GM12872 (cell line): ENCODE results near the gene JARID2.

ENCODE experiments used
- TF ChIP-seq, protein P1 (sequence below): IDR thresholded peaks from 3 replicates; pipeline ENCODE4 v1.5.1; 2011; ENCODE audit warnings: low read depth, mild to moderate bottlenecking, low read length, moderate library complexity; ENCODE audit not compliant: insufficient read depth

The JARID2 gene

DNA sequence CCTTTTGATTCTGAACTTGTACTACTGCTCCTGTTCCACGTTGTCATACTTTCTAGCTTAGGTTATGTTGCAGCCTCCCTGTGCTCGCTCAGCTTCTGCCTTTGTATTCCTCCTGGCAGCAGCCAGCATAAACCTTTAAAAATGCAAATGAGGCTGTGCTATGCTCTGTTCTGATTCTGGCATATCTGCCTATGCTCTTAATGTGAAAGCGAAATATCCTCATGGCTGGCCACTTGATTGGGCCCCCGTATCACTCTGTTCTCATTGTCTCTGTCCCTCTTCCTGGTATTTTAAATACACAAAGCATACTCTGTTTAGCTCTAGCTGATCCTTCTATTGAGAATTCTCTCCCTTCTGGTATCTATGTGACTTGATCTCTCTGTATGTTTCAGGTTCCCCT is 139.0 kb downstream of the JARID2 start:
- TF ChIP-seq, protein P1, sequence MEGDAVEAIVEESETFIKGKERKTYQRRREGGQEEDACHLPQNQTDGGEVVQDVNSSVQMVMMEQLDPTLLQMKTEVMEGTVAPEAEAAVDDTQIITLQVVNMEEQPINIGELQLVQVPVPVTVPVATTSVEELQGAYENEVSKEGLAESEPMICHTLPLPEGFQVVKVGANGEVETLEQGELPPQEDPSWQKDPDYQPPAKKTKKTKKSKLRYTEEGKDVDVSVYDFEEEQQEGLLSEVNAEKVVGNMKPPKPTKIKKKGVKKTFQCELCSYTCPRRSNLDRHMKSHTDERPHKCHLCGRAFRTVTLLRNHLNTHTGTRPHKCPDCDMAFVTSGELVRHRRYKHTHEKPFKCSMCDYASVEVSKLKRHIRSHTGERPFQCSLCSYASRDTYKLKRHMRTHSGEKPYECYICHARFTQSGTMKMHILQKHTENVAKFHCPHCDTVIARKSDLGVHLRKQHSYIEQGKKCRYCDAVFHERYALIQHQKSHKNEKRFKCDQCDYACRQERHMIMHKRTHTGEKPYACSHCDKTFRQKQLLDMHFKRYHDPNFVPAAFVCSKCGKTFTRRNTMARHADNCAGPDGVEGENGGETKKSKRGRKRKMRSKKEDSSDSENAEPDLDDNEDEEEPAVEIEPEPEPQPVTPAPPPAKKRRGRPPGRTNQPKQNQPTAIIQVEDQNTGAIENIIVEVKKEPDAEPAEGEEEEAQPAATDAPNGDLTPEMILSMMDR, result no peak

- TF ChIP-seq, protein P1, result no peak
Observed at GRCh38 chr6:15385521-15385920, 139.7 kb downstream of the JARID2 start.

GRCh38 chr6:15386110-15386755 is 140.4 kb downstream of the JARID2 start:
- TF ChIP-seq, protein P1, result no peak

- TF ChIP-seq, protein P1, result no peak
Observed at GRCh38 chr6:15386756-15387112, 140.9 kb downstream of the JARID2 start.

GRCh38 chr6:15387118-15387517 is 141.2 kb downstream of the JARID2 start:
- TF ChIP-seq, protein P1, result no peak

DNA sequence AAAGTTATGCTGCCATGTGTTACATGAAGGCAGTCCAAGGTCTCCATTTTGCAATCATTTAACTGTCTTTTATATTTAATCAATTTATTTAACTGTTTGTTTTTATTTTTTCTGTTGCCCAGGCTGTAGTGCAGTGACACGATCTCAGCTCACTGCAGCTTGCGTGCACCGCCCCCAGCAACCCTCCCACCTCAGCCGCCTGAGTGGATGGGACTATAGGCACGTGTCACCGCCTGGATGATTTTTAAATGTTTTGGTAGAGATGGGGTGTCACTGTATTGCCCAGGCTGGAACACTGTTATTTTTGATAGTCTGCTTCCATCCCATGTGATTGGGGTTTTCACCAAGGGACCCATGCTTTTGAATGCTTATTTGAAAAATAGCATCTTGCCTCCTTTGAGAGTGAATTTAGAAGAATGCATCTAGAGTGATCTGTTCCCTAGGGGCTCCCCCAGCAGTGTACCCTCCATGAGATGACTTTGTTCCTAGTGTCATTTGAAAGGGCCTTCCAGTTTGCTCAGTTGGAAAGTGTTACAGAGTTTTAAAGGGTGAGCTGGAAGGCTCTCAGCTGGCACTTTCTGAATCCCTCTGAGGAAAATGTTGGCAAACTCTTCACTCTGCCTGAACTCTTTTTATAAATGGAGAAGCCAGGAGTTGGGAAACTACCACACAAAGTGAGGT is 143.4 kb downstream of the JARID2 start:
- TF ChIP-seq, protein P1, result no peak

- TF ChIP-seq, protein P1, result peak; percentile 76
Observed at GRCh38 chr6:15389765-15390723, 144.2 kb downstream of the JARID2 start.
